Fibroblast of skin of left quadriceps (primary cell): Measurements from ENCODE around the gene TPSG1.
"Not testable (repeated sequence)": the region's sequence is repeated elsewhere in the genome, so short reads cannot be mapped to it uniquely, and the experiment has no call there.

Experiments
- DNase-seq, 2 experiments: peaks; one replicate each; pipeline ENCODE4 v3.0.0-alpha.2; 2013; ENCODE audit warnings: low read depth in 2 of 2

TPSG1 gene

GRCh38 chr16:1215574-1216295, 9.3 kb downstream of the TPSG1 start:
- DNase-seq, result no peak

DNA sequence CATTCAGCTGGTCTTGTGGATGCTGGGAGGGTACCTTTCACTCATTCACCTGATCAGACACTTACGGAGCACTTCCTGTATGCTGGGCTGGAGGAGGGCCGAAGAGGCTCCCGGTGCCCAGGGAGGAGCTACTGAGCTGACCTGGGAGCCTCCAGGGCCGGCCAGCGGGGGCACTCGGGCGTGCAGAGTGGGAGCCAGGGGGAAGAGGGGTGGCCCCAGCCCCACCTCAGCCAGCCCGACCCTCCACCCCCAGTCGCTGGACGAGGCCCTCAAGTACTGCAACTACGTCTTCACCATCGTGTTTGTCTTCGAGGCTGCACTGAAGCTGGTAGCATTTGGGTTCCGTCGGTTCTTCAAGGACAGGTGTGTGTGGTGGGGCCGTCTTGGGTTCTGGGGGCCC, 10.3 kb downstream of the TPSG1 start:
- no peak for DNase-seq

- DNase-seq, result no peak
These were observed 11.2 kb downstream of the TPSG1 start for GRCh38 chr16:1213796-1214372.

- DNase-seq, result no peak
These were observed 11.8 kb downstream of the TPSG1 start for GRCh38 chr16:1213231-1213630.

DNA sequence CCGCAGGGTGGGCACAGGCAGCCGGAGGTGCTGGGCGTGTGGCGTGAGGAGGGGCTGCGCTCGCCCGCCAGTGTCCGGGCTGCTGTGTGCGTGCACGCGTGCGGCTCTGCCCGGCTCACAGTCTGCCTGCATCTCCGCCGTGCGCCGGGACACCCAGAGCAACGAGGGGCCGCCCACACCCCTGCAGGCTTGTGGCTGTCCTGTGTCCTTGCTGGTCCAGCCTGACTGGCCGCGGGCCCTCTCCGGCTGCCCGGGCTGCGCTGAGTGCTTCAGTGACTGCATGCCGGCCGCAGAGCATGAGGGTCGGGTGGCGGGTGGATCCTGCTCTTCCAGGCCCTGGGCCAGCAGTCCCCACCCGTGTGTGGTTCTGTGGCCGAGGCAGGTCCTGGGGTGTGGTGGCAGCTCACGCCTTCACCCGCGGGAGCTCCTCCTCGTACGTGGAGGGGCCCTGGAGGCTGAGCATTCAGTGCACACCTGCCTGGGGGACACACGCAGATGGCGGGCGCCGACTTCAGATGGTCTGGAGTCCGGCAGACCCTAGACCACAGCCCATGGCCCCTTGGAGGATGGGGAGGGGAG, 12.4 kb downstream of the TPSG1 start:
- no peak for DNase-seq

DNA sequence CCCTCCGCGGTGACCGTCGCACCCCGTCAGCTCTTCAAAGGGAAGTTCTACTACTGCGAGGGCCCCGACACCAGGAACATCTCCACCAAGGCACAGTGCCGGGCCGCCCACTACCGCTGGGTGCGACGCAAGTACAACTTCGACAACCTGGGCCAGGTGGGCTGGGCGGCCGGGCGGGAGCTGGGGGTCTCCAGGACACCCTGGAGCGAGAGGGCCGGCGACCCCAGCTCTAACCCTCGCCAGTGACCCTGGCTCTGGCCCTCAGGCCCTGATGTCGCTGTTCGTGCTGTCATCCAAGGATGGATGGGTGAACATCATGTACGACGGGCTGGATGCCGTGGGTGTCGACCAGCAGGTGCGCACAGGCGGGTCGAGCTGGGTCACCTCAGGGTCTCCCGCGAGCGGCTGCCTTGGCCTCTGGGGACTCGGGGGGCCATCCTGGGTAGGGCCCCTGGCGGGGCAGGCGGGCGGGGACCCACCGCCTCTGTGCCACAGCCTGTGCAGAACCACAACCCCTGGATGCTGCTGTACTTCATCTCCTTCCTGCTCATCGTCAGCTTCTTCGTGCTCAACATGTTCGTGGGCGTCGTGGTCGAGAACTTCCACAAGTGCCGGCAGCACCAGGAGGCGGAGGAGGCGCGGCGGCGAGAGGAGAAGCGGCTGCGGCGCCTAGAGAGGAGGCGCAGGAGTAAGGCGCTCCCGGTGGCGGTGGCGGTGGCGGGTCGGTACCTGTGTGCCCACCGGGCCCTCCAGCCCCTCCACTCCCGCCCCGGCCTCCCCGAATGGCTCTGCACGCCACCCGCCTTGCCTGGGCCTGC, 13.4 kb downstream of the TPSG1 start:
- DNase-seq, result no peak

DNA sequence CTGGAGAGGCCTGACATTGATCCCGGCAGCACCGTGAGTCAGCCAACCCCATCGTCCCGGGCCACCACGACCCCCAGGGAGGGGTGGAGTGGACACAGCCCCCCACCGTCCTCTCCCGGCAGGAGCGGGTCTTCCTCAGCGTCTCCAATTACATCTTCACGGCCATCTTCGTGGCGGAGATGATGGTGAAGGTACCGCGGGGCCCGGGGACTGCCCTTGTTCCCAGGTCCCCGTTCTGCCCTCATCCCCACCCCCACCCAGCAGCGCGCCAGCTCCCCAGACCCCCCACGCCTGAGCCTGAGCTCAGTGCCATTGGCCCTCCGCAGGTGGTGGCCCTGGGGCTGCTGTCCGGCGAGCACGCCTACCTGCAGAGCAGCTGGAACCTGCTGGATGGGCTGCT, 14.6 kb downstream of the TPSG1 start:
- no peak for DNase-seq

DNA sequence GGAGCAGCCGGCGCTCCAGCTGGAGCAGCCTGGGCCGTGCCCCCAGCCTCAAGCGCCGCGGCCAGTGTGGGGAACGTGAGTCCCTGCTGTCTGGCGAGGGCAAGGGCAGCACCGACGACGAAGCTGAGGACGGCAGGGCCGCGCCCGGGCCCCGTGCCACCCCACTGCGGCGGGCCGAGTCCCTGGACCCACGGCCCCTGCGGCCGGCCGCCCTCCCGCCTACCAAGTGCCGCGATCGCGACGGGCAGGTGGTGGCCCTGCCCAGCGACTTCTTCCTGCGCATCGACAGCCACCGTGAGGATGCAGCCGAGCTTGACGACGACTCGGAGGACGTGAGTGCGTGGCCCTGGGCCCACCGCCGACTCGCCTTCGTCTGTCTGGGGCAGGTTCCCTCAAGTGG, 16.0 kb downstream of the TPSG1 start:
- DNase-seq, result no peak

GRCh38 chr16:1208239-1208830, 16.7 kb downstream of the TPSG1 start:
- no peak for DNase-seq

DNA sequence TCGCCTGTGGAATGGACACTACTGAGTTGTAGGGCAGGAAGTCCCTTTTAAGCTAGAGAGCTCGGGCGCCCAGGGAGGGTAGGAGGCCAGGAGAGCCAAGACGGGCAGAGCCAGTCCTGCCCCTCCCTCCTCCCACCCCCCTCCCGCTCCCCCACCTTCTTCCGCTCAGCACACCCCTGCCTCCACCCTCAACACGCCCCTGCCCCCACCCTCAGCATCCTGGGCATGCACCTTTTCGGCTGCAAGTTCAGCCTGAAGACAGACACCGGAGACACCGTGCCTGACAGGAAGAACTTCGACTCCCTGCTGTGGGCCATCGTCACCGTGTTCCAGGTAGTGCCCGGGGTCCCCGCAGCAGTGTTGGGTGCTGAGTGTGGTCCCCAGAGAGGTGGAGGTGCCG, 18.3 kb downstream of the TPSG1 start:
- no peak for DNase-seq

- DNase-seq, result no peak
These were observed 18.7 kb downstream of the TPSG1 start for GRCh38 chr16:1206326-1206725.

GRCh38 chr16:1204933-1205332, 20.1 kb downstream of the TPSG1 start:
- no peak for DNase-seq

DNA sequence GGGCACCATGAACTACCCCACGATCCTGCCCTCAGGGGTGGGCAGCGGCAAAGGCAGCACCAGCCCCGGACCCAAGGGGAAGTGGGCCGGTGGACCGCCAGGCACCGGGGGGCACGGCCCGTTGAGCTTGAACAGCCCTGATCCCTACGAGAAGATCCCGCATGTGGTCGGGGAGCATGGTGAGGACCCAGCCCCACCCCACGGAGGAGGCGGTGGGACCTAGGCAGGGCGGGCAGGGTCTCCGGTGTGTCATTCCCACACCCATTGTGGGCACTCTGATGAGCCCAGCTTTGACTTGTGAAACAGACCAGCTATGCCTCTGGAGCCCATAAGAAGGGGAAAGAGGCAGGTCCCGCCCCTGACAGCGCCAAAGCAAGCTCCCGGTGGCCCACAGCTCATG, 22.8 kb downstream of the TPSG1 start:
- no peak for DNase-seq

DNA sequence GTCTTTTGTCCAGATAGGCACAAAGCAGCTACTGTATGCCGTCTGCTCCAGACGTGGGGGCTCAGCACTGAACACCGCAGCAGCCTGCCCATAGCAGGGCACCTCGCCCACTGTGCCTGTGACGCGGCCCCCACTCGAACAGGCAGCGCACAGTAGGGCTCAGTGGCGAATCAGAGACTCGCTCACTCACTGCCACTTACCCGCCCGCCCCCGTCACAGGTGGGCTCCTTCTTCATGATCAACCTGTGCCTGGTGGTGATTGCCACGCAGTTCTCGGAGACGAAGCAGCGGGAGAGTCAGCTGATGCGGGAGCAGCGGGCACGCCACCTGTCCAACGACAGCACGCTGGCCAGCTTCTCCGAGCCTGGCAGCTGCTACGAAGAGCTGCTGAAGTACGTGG, 23.6 kb downstream of the TPSG1 start:
- DNase-seq, result no peak

DNA sequence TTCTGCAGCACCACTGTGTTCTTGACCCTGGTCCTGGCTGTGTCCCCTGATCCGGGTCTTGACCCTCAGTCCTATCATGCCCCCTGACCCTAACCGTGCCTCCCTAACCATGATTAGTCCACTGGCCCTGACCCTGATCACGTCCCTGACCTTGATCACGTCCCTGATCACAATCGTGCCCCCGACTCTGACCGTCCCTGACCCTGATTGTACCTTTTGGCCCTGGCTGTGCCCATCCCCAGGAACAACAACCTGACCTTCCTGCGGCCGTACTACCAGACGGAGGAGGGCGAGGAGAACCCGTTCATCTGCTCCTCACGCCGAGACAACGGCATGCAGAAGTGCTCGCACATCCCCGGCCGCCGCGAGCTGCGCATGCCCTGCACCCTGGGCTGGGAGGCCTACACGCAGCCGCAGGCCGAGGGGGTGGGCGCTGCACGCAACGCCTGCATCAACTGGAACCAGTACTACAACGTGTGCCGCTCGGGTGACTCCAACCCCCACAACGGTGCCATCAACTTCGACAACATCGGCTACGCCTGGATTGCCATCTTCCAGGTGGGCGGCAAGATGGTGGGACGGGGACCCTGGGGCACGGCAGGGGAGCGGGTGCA, 24.9 kb downstream of the TPSG1 start:
- no peak for DNase-seq

DNA sequence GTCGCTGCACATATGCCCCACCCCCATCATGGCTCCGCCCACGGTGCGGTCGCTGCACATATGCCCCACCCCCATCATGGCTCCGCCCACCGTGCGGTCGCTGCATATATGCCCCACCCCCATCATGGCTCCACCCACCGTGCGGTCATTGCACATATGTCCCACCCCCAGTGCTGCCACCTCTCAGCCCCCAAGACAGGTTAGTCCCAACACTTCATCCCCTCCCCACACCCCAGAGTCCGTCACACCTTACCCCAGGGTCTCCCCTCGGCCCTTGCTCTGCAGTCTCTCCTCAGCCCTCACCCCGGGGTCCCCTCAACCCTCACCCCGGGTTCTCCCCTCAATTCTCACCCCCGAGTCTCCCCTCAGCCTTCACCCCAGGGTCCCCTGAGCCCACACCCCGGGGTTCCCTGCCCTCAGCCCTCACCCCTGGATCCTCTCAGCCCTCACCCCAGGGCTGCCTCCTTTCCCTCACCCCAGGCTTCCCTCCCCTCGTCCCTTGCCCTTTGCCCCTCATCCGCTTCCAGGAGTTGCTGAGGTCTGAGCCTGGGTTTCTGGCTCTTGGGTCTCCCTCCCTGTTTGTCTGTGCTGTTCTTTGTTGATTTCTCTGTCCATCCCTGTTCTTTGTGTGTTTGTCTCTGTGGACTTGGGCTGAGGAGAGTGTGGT, 25.6 kb downstream of the TPSG1 start:
- no peak for DNase-seq

- DNase-seq, result not testable (repeated sequence)
These were observed 26.3 kb downstream of the TPSG1 start for GRCh38 chr16:1198671-1199346.

- no peak for DNase-seq
These were observed 26.9 kb downstream of the TPSG1 start for GRCh38 chr16:1198194-1198593.

DNA sequence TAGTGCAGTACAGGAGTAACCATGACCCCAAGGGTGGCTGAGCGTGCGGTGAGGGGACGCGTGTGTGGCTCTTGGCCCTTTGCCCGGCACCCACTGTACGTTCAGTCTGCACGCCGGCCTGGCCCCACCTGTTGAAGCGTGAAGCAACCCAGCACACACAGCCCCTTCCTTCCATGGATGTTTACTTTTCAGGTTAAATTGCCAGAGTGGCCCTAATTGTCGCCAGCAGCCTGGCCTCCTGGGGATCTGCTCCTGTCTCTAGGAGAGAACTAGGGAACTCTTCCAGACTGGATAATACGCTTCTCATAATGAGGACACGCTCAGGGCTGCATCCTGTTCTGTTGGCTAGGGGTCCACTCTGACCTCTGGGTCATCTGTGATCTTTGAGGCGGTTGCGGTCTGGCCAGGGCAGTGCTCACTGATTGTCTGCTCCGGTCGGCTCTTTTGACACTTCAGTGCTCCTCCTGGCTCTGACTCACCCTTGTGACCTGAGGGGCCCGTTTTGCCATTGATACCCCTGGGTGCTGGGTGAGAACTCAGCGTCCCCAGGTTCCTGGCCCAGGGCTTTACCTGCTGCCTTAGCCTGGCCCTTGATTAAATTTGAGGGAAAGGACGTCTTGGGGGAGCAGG, 27.7 kb downstream of the TPSG1 start:
- DNase-seq, result no peak

GRCh38 chr16:1196494-1196893, 28.6 kb downstream of the TPSG1 start:
- no peak for DNase-seq
